ENCODE measurements around the gene MAOB. TPM values are rescaled to one million over a fixed set of nuclear protein-coding genes. Genes with fewer than 3 reads are reported as not detected.

Gene MAOB
- total RNA-seq, 1 experiment from 2014 or later: 0.74 TPM

GRCh38 chrX:43862434-43862833, 19.8 kb downstream of the MAOB start:
- no peak for ATAC-seq
- H3K36me3 Mint-ChIP-seq: no peaks in the 10 kb centered on the region
- no peaks in the 10 kb centered on the region for H3K4me1 Mint-ChIP-seq

More at GRCh38 chrX:43862434-43862833, 19.8 kb downstream of the MAOB start:
- Mint-ChIP-seq H3K27ac (no peak overlapping the region), H3K27me3 (ENCODE audit: low read depth) (no peaks in the 10 kb centered on the region), H3K4me3 (no peak overlapping the region), H3K9me3 (no peaks in the 10 kb centered on the region)
- DNase-seq (ENCODE audit: low spot score): no peak
- ChIA-PET CTCF (no interaction called here), POLR2A (no interaction called here)
- TF ChIP-seq MAX (CRISPR knock-in tag; IDR thresholded peaks at IDR 0.05) (no peak), E2F4 (CRISPR knock-in tag; IDR thresholded peaks at IDR 0.05; ENCODE audit: borderline replicate concordance, low read depth) (no peak), TEAD4 (CRISPR knock-in tag; IDR thresholded peaks at IDR 0.05) (no peak), USF1 (CRISPR knock-in tag; IDR thresholded peaks at IDR 0.05) (no peak), NFE2L1 (CRISPR knock-in tag; IDR thresholded peaks at IDR 0.05) (no peak), MYBL2 (CRISPR knock-in tag; IDR thresholded peaks at IDR 0.05) (no peak), TCF7 (CRISPR knock-in tag; IDR thresholded peaks at IDR 0.05; ENCODE audit: low read depth) (no peak), ZNF263 (CRISPR knock-in tag; IDR thresholded peaks at IDR 0.05; ENCODE audit: low read depth) (no peak), ATF6 (CRISPR knock-in tag; IDR thresholded peaks at IDR 0.05) (no peak), CREB1 (CRISPR knock-in tag; IDR thresholded peaks at IDR 0.05) (no peak), CTCF (IDR thresholded peaks at IDR 0.05) (no peak), ZNF532 (CRISPR knock-in tag; IDR thresholded peaks at IDR 0.05; ENCODE audit: borderline replicate concordance) (no peak), SMAD4 (CRISPR knock-in tag; IDR thresholded peaks at IDR 0.05) (no peak), CREM (CRISPR knock-in tag; IDR thresholded peaks at IDR 0.05) (no peak)
